HEK293 (cell line): ENCODE measurements around the gene SLF2.

Source experiments
- EGR2 ChIP-seq: fragments of 450-650 bp; formaldehyde crosslinking; IDR thresholded peaks from 2 replicates; pipeline ENCODE4 v1.5.1; 2016; ENCODE audit warnings: low read depth, missing biosample characterization, missing genetic modification characterization
- FEZF1 ChIP-seq: fragments of 450-650 bp; formaldehyde crosslinking; IDR thresholded peaks from 2 replicates; pipeline ENCODE4 v1.5.1; 2016; ENCODE audit warnings: missing biosample characterization, missing genetic modification characterization
- KLF10 ChIP-seq: fragments of 450-650 bp; IDR thresholded peaks from 2 replicates; pipeline ENCODE4 v1.5.1; 2018; ENCODE audit warnings: missing biosample characterization, mild to moderate bottlenecking, missing genetic modification characterization
- MZF1 ChIP-seq: fragments of 450-650 bp; formaldehyde crosslinking; IDR thresholded peaks from 2 replicates; pipeline ENCODE4 v1.5.1; 2017; ENCODE audit warnings: missing biosample characterization, missing genetic modification characterization, borderline replicate concordance
- REPIN1 ChIP-seq: fragments of 450-650 bp; formaldehyde crosslinking; IDR thresholded peaks from 2 replicates; pipeline ENCODE4 v1.5.1; 2017; ENCODE audit warnings: missing biosample characterization, missing genetic modification characterization, low read depth
- YY2 ChIP-seq: fragments of 450-650 bp; formaldehyde crosslinking; IDR thresholded peaks from 2 replicates; pipeline ENCODE4 v1.5.1; 2016; ENCODE audit warnings: missing biosample characterization, missing genetic modification characterization
- ZBTB17 ChIP-seq: fragments of 450-650 bp; formaldehyde crosslinking; IDR thresholded peaks from 2 replicates; pipeline ENCODE4 v1.5.1; 2016; ENCODE audit warnings: missing biosample characterization, missing genetic modification characterization
- ZBTB7A ChIP-seq: fragments of 450-650 bp; formaldehyde crosslinking; IDR thresholded peaks from 2 replicates; pipeline ENCODE4 v1.5.1; 2016; ENCODE audit warnings: low read depth, missing biosample characterization, missing genetic modification characterization
- ZNF174 ChIP-seq: fragments of 450-650 bp; formaldehyde crosslinking; IDR thresholded peaks from 2 replicates; pipeline ENCODE4 v1.5.0; 2017; ENCODE audit warnings: missing biosample characterization, mild to moderate bottlenecking, missing genetic modification characterization
- ZNF221 ChIP-seq: fragments of 450-650 bp; formaldehyde crosslinking; IDR thresholded peaks from 2 replicates; pipeline ENCODE4 v1.5.1; 2017; ENCODE audit warnings: missing biosample characterization, missing genetic modification characterization, borderline replicate concordance
- ZNF302 ChIP-seq: fragments of 450-650 bp; formaldehyde crosslinking; IDR thresholded peaks from 2 replicates; pipeline ENCODE4 v1.5.1; 2016; ENCODE audit warnings: missing biosample characterization, missing genetic modification characterization, low read depth
- ZNF341 ChIP-seq: fragments of 450-650 bp; formaldehyde crosslinking; IDR thresholded peaks from 2 replicates; pipeline ENCODE4; 2016; ENCODE audit warnings: low read depth, missing biosample characterization, missing genetic modification characterization
- ZNF366 ChIP-seq: fragments of 450-650 bp; formaldehyde crosslinking; conservative IDR thresholded peaks from 2 replicates; pipeline ENCODE4 v1.5.1; 2016; ENCODE audit warnings: missing biosample characterization, missing genetic modification characterization
- ZNF670 ChIP-seq: fragments of 450-650 bp; formaldehyde crosslinking; IDR thresholded peaks from 2 replicates; pipeline ENCODE4 v1.5.1; 2016; ENCODE audit warnings: missing biosample characterization, missing genetic modification characterization, low read depth
- ZNF701 ChIP-seq: fragments of 450-650 bp; formaldehyde crosslinking; IDR thresholded peaks from 2 replicates; pipeline ENCODE4 v1.5.1; 2016; ENCODE audit warnings: missing biosample characterization, missing genetic modification characterization
- ZNF792 ChIP-seq: fragments of 450-650 bp; formaldehyde crosslinking; IDR thresholded peaks from 2 replicates; pipeline ENCODE4 v1.5.1; 2016; ENCODE audit warnings: missing biosample characterization, missing genetic modification characterization
- ZNF843 ChIP-seq: fragments of 450-650 bp; formaldehyde crosslinking; IDR thresholded peaks from 2 replicates; pipeline ENCODE4 v1.5.1; 2016; ENCODE audit warnings: missing biosample characterization, missing genetic modification characterization
- ZXDB ChIP-seq: fragments of 450-650 bp; formaldehyde crosslinking; IDR thresholded peaks from 2 replicates; pipeline ENCODE4 v1.5.1; 2016; ENCODE audit warnings: missing biosample characterization, missing genetic modification characterization
- TF ChIP-seq, protein P1 (sequence below): fragments of 450-650 bp; formaldehyde crosslinking; IDR thresholded peaks from 2 replicates; pipeline ENCODE4 v1.5.1; 2016; ENCODE audit warnings: missing biosample characterization, missing genetic modification characterization
- TF ChIP-seq, protein P2 (sequence below): fragments of 450-650 bp; formaldehyde crosslinking; IDR thresholded peaks from 2 replicates; pipeline ENCODE4 v1.5.1; 2016; ENCODE audit warnings: missing biosample characterization, missing genetic modification characterization
- TF ChIP-seq, protein P3 (sequence below): fragments of 450-650 bp; formaldehyde crosslinking; optimal IDR thresholded peaks from 2 replicates; pipeline ENCODE3; 2016; ENCODE audit warnings: missing biosample characterization, mild to moderate bottlenecking, missing genetic modification characterization
- TF ChIP-seq, protein P4 (sequence below): fragments of 450-650 bp; formaldehyde crosslinking; IDR thresholded peaks from 2 replicates; pipeline ENCODE4 v1.5.1; 2016; ENCODE audit warnings: missing biosample characterization, missing genetic modification characterization, borderline replicate concordance
- TF ChIP-seq, protein P5 (sequence below): fragments of 450-650 bp; formaldehyde crosslinking; IDR thresholded peaks from 2 replicates; pipeline ENCODE4 v1.5.1; 2016; ENCODE audit warnings: missing biosample characterization, missing genetic modification characterization
- TF ChIP-seq, protein P6 (sequence below): fragments of 450-650 bp; formaldehyde crosslinking; IDR thresholded peaks from 2 replicates; pipeline ENCODE4 v1.5.1; 2016; ENCODE audit warnings: missing biosample characterization, missing genetic modification characterization
- TF ChIP-seq, protein P7 (sequence below): fragments of 450-650 bp; IDR thresholded peaks from 2 replicates; pipeline ENCODE4 v1.5.1; 2018; ENCODE audit warnings: missing biosample characterization, missing genetic modification characterization

The SLF2 gene

DNA sequence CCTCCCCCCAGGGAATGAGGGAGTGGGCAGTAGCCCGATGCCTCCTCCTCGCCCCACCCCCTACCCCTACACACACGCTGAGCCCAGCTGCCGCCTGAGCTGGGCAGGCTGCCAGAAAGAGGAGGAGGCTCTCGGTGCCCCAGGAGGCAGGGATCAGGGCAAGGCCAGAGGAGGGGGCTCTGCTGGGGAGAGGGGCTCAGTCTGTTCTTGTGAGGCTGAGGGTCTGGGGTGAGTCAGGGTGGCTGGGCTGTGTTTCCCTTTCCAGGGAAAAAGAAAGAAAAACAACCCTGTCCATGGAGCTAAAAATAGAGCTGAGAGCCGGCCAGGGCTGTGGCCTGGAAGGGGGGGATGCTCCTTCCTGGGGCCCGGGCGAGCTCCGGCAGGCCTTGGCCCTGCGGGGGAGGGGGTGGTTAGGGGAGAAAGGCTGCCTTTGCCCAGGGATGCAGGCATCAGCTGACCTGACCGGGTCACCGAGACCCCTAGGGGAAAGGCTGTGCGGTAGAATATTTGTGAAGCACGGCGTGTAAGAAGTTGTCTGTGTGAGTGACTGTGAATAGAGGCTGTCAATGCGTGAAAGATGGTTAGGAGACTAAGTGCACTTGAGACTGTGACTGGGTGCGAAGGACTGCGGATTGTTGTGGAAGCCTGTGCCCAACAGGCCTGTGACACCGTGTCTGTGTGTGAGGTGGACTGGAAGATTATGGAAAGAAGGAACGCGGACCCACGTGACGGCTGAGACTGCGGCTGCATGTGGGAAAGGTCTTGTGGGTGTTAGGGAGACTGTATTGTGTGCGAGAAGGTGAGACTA lies 85.6 kb downstream of the SLF2 start (continued):
- TF ChIP-seq, protein P1, sequence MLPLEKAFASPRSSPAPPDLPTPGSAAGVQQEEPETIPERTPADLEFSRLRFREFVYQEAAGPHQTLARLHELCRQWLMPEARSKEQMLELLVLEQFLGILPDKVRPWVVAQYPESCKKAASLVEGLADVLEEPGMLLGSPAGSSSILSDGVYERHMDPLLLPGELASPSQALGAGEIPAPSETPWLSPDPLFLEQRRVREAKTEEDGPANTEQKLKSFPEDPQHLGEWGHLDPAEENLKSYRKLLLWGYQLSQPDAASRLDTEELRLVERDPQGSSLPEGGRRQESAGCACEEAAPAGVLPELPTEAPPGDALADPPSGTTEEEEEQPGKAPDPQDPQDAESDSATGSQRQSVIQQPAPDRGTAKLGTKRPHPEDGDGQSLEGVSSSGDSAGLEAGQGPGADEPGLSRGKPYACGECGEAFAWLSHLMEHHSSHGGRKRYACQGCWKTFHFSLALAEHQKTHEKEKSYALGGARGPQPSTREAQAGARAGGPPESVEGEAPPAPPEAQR (tag by site-specific recombination): no peak
- no peak for TF ChIP-seq FEZF1 (tag by site-specific recombination)
- TF ChIP-seq REPIN1 (tag by site-specific recombination): no peak
- TF ChIP-seq, protein P2, sequence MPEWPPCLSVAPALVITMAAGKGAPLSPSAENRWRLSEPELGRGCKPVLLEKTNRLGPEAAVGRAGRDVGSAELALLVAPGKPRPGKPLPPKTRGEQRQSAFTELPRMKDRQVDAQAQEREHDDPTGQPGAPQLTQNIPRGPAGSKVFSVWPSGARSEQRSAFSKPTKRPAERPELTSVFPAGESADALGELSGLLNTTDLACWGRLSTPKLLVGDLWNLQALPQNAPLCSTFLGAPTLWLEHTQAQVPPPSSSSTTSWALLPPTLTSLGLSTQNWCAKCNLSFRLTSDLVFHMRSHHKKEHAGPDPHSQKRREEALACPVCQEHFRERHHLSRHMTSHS (tag by site-specific recombination): no peak
- TF ChIP-seq, protein P3, sequence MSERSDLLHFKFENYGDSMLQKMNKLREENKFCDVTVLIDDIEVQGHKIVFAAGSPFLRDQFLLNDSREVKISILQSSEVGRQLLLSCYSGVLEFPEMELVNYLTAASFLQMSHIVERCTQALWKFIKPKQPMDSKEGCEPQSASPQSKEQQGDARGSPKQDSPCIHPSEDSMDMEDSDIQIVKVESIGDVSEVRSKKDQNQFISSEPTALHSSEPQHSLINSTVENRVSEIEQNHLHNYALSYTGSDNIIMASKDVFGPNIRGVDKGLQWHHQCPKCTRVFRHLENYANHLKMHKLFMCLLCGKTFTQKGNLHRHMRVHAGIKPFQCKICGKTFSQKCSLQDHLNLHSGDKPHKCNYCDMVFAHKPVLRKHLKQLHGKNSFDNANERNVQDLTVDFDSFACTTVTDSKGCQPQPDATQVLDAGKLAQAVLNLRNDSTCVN (tag by site-specific recombination): no peak
- TF ChIP-seq ZBTB17: peak; percentile 78
- TF ChIP-seq, protein P4, sequence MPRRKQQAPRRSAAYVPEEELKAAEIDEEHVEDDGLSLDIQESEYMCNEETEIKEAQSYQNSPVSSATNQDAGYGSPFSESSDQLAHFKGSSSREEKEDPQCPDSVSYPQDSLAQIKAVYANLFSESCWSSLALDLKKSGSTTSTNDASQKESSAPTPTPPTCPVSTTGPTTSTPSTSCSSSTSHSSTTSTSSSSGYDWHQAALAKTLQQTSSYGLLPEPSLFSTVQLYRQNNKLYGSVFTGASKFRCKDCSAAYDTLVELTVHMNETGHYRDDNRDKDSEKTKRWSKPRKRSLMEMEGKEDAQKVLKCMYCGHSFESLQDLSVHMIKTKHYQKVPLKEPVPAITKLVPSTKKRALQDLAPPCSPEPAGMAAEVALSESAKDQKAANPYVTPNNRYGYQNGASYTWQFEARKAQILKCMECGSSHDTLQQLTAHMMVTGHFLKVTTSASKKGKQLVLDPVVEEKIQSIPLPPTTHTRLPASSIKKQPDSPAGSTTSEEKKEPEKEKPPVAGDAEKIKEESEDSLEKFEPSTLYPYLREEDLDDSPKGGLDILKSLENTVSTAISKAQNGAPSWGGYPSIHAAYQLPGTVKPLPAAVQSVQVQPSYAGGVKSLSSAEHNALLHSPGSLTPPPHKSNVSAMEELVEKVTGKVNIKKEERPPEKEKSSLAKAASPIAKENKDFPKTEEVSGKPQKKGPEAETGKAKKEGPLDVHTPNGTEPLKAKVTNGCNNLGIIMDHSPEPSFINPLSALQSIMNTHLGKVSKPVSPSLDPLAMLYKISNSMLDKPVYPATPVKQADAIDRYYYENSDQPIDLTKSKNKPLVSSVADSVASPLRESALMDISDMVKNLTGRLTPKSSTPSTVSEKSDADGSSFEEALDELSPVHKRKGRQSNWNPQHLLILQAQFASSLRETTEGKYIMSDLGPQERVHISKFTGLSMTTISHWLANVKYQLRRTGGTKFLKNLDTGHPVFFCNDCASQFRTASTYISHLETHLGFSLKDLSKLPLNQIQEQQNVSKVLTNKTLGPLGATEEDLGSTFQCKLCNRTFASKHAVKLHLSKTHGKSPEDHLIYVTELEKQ (tag by site-specific recombination): no peak
- TF ChIP-seq ZNF221 (tag by site-specific recombination): no peak
- TF ChIP-seq ZNF843 (tag by site-specific recombination): peak; percentile 10; the same call in 1 of the 2 replicates
- TF ChIP-seq YY2 (tag by site-specific recombination): no peak
- TF ChIP-seq, protein P5, sequence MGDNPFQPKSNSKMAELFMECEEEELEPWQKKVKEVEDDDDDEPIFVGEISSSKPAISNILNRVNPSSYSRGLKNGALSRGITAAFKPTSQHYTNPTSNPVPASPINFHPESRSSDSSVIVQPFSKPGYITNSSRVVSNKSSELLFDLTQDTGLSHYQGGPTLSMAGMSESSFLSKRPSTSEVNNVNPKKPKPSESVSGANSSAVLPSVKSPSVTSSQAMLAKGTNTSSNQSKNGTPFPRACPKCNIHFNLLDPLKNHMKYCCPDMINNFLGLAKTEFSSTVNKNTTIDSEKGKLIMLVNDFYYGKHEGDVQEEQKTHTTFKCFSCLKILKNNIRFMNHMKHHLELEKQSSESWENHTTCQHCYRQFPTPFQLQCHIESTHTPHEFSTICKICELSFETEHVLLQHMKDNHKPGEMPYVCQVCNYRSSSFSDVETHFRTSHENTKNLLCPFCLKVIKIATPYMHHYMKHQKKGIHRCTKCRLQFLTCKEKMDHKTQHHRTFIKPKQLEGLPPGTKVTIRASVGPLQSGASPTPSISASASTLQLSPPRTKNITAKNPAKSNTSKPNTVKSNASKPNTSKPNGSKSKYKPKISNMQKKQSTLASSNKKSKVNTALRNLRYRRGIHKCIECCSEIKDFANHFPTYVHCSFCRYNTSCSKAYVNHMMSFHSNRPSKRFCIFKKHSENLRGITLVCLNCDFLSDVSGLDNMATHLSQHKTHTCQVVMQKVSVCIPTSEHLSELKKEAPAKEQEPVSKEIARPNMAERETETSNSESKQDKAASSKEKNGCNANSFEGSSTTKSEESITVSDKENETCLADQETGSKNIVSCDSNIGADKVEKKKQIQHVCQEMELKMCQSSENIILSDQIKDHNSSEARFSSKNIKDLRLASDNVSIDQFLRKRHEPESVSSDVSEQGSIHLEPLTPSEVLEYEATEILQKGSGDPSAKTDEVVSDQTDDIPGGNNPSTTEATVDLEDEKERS (tag by site-specific recombination): no peak
- peak; percentile 60; the same call in 1 of the 2 replicates for TF ChIP-seq ZXDB (tag by site-specific recombination)
- TF ChIP-seq ZNF341 (tag by site-specific recombination): peak; percentile 60; the same call in 1 of the 2 replicates
- peak; percentile 84 for TF ChIP-seq KLF10 (tag by site-specific recombination)
- TF ChIP-seq ZBTB7A (tag by site-specific recombination): no peak; the same call in 1 of the 2 replicates
- no peak for TF ChIP-seq ZNF670
- TF ChIP-seq MZF1 (tag by site-specific recombination): no peak
- no peak for TF ChIP-seq ZNF174
- TF ChIP-seq EGR2 (tag by site-specific recombination): peak; percentile 94
- no peak for TF ChIP-seq ZNF792 (tag by site-specific recombination)
- no peak for TF ChIP-seq ZNF302 (tag by site-specific recombination)
- TF ChIP-seq ZNF366 (tag by site-specific recombination): no peak; the same call in none of the 2 replicates
- TF ChIP-seq, protein P6, sequence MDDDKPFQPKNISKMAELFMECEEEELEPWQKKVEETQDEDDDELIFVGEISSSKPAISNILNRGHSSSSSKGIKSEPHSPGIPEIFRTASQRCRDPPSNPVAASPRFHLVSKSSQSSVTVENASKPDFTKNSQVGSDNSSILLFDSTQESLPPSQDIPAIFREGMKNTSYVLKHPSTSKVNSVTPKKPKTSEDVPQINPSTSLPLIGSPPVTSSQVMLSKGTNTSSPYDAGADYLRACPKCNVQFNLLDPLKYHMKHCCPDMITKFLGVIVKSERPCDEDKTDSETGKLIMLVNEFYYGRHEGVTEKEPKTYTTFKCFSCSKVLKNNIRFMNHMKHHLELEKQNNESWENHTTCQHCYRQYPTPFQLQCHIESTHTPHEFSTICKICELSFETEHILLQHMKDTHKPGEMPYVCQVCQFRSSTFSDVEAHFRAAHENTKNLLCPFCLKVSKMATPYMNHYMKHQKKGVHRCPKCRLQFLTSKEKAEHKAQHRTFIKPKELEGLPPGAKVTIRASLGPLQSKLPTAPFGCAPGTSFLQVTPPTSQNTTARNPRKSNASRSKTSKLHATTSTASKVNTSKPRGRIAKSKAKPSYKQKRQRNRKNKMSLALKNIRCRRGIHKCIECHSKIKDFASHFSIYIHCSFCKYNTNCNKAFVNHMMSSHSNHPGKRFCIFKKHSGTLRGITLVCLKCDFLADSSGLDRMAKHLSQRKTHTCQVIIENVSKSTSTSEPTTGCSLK (tag by site-specific recombination): no peak
- TF ChIP-seq ZNF701: no peak
- TF ChIP-seq, protein P7, sequence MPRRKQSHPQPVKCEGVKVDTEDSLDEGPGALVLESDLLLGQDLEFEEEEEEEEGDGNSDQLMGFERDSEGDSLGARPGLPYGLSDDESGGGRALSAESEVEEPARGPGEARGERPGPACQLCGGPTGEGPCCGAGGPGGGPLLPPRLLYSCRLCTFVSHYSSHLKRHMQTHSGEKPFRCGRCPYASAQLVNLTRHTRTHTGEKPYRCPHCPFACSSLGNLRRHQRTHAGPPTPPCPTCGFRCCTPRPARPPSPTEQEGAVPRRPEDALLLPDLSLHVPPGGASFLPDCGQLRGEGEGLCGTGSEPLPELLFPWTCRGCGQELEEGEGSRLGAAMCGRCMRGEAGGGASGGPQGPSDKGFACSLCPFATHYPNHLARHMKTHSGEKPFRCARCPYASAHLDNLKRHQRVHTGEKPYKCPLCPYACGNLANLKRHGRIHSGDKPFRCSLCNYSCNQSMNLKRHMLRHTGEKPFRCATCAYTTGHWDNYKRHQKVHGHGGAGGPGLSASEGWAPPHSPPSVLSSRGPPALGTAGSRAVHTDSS (tag by site-specific recombination): no peak
